ENCODE measurements around the gene U2AF2.

U2AF2 gene

DNA sequence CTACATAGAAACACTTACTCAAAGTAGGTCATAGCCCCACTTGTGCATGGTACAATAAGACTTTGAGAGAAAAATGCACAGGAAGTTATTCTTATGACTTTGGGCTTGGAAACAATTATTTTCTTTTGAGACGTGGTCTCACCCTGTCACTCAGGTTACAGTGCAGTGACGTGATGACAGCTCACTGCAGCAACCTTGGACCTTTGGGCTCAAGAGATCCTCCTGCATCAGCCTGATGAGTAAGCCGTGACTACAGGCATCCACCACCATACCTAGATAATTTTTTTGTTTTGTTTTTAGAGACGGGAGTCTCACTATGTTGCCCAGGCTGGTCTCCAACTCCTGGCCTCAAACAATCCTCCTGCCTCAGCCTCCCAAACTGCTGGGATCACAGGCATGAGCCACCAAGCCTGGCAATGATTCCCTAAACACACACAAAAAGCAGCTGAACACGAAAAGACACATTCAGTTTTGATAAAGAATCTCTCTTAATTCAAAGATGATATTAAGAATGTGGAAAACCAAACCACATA lies 65.4 kb downstream of the U2AF2 start:
- DNase-seq: no peak

DNA sequence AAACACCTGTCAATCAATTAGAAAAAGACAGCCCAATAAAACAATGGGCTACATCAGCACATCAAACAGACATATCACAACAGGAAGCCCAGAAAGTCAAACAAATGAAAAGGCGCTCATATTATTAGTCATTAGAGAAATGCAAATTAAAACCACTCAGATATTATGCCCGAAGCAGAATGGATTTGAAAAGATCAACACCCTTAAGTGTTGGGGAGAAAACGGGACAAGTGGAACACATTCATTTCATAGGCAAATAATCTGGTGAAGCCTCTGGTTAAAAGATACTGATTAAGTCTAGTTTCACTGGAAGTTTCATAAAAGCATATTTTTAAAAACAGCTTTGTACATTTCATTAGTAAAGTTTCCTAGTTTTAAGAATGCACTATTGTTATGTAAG lies 66.0 kb downstream of the U2AF2 start:
- no peak for DNase-seq

DNA sequence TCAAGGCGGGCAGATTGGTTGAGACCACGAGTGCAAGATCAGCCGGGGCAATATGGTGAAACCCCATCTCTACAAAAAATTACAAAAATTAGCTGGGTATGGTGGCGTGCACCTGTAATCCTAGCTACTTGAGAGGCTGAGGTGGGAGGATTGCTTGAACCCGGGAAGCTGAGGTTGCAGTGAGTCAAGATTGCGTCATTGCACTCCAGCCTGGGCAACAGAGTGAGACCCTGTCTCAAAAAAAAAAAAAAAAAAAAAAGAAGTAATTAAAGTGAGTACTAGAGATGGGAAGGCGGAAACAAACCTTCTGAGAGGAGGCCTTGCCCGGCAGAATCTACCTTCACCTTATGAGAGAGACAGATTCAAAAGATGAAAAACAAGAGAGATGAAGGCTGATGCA lies 68.7 kb downstream of the U2AF2 start:
- DNase-seq: no peak

Measured in activated CD4-positive, alpha-beta T cell treated with anti-CD3 and anti-CD28 coated beads, Interleukin-2, amount 50 U/mL, for 1 hour (primary cell).